PC-9 (cell line): Measurements from ENCODE around the gene HBA1. TPM values are rescaled to one million over a fixed set of nuclear protein-coding genes. Genes with fewer than 3 reads are reported as not detected.

ENCODE experiments used
- BruUV-seq: library from RNA; stranded (reverse); fragments of 400-500 nt; replicated peaks from 2 replicates; lab custom pipeline; 2021; lab: Mats Ljungman, UMichigan
- CTCF ChIA-PET: fragments of 300-600 bp; sonication (Branson Sonifier 250); formaldehyde crosslinking; loops from one replicate; lab custom pipeline; 2022; ENCODE audit warnings: antibody characterized with exemption; lab: Charles Lee
- POLR2A ChIA-PET: fragments of 300-600 bp; sonication (Branson Sonifier 250); formaldehyde crosslinking; loops from one replicate; lab custom pipeline; 2022; ENCODE audit warnings: antibody characterized with exemption; ENCODE audit not compliant: unreplicated experiment; lab: Charles Lee
- DNase-seq, 2 experiments: peaks; one replicate each; pipeline versions ENCODE4 v3.0.0 to v3.0.0-alpha.2; 2015 to 2022; ENCODE audit warnings: mixed read lengths in 1 of 2
- H2AFZ ChIP-seq: fragments of 200-600 bp; sonication (generic); 2 replicates; pipeline ENCODE4 v1.8.1; 2017; ENCODE audit warnings: antibody characterized with exemption
- H3F3A ChIP-seq: fragments of 200-600 bp; sonication (generic); 2 replicates; pipeline ENCODE4 v1.8.1; 2017; ENCODE audit warnings: antibody characterized with exemption, mild to moderate bottlenecking, low read depth; ENCODE audit not compliant: insufficient read depth
- H3K27ac ChIP-seq: fragments of 200-600 bp; sonication (generic); 2 replicates; pipeline ENCODE4 v1.6.1; 2016; ENCODE audit warnings: mixed run types
- H3K27me3 ChIP-seq: fragments of 200-600 bp; sonication (generic); 2 replicates; pipeline ENCODE4 v1.6.1; 2016; ENCODE audit warnings: low read depth, mixed run types; ENCODE audit not compliant: insufficient read depth
- H3K36me3 ChIP-seq: fragments of 200-600 bp; sonication (generic); 2 replicates; pipeline ENCODE4 v1.6.1; 2016; ENCODE audit warnings: low read depth, mixed run types
- H3K4me1 ChIP-seq: fragments of 200-600 bp; sonication (generic); replicated peaks from 2 replicates; pipeline ENCODE4 v1.6.1; 2016; ENCODE audit warnings: mixed run types; ENCODE audit not compliant: insufficient read depth
- H3K4me2 ChIP-seq: fragments of 200-600 bp; sonication (generic); 2 replicates; pipeline ENCODE4 v1.6.1; 2017; ENCODE audit warnings: mixed run types
- H3K4me3 ChIP-seq: fragments of 200-600 bp; sonication (generic); 2 replicates; pipeline ENCODE4 v1.6.1; 2016; ENCODE audit warnings: mixed run types
- H3K79me2 ChIP-seq: fragments of 200-600 bp; sonication (generic); 2 replicates; pipeline ENCODE4 v1.6.1; 2017; ENCODE audit warnings: low read depth, mixed run types
- H3K9me2 ChIP-seq: fragments of 200-600 bp; sonication (generic); 2 replicates; pipeline ENCODE4 v1.8.1; 2017; ENCODE audit warnings: mild to moderate bottlenecking; ENCODE audit not compliant: insufficient read depth
- H3K9me3 ChIP-seq: fragments of 200-600 bp; sonication (generic); 2 replicates; pipeline ENCODE4 v1.8.1; 2016; ENCODE audit warnings: low read depth; ENCODE audit not compliant: insufficient read depth
- H4K20me1 ChIP-seq: fragments of 200-600 bp; sonication (generic); 2 replicates; pipeline ENCODE4 v1.8.1; 2017; ENCODE audit not compliant: insufficient read depth
- CTCF ChIP-seq: fragments of 200-600 bp; sonication (generic); conservative IDR thresholded peaks from 2 replicates; pipeline ENCODE4 v1.6.1; 2017; ENCODE audit warnings: mixed run types, antibody characterized with exemption, mild to moderate bottlenecking, moderate library complexity
- EZH2 ChIP-seq: fragments of 200-600 bp; sonication (generic); IDR thresholded peaks from 2 replicates; pipeline ENCODE4 v1.8.0; 2017; ENCODE audit warnings: antibody characterized with exemption, low read depth
- intact Hi-C: fragments of 100-400 bp; cut with micrococcal nuclease; formaldehyde crosslinking; loops from one replicate; pipeline ENCODE4 v1.10.0; 2022; ENCODE audit not compliant: unreplicated experiment
- total RNA-seq: library from RNA; stranded (reverse); gene quantifications from 2 replicates; pipeline ENCODE4 v1.2.3, GENCODE V29; 2021

The HBA1 gene
- total RNA-seq, 1 experiment from 2014 or later: not detected

- H3K36me3 ChIP-seq: no peaks in the 10 kb centered on the region
- no peak for TF ChIP-seq EZH2
- TF ChIP-seq CTCF: no peak
- H3K27me3 ChIP-seq: peaks cover 18% of the 10 kb centered on the region
- no peak for DNase-seq
- ChIA-PET CTCF (no interaction called here), POLR2A (no interaction called here)
- H3K27ac ChIP-seq: no peak overlapping the region
- H3K79me2 ChIP-seq: no peaks in the 10 kb centered on the region
- H3K9me2 ChIP-seq: no peaks in the 10 kb centered on the region
- BruUV-seq: no TSS peak
- intact Hi-C loops: no loop called here
- no peak overlapping the region for H2AFZ ChIP-seq
- no peak overlapping the region for H3K4me2 ChIP-seq
- no peaks in the 10 kb centered on the region for H3K4me1 ChIP-seq
- no peaks in the 10 kb centered on the region for H3K9me3 ChIP-seq
- H3F3A ChIP-seq: peaks cover 16% of the 10 kb centered on the region; the same call in 1 of the 2 replicates
- no peak overlapping the region for H3K4me3 ChIP-seq
- peaks cover 9% of the 10 kb centered on the region; the same call in 1 of the 2 replicates for H4K20me1 ChIP-seq
These were observed 1.6 kb downstream of the HBA1 start for GRCh38 chr16:177981-178667.

GRCh38 chr16:178668-179015 is 2.2 kb downstream of the HBA1 start:
- TF ChIP-seq EZH2: no peak
- TF ChIP-seq CTCF: no peak
- H3K4me2 ChIP-seq: no peak overlapping the region
- no peaks in the 10 kb centered on the region for H3K9me3 ChIP-seq
- H3K36me3 ChIP-seq: no peaks in the 10 kb centered on the region
- DNase-seq: no peak
- intact Hi-C loops: no loop called here
- no peaks in the 10 kb centered on the region for H3K4me1 ChIP-seq
- no peaks in the 10 kb centered on the region for H3K79me2 ChIP-seq
- no peak overlapping the region for H3K27ac ChIP-seq
- ChIA-PET POLR2A (no interaction called here), CTCF (no interaction called here)
- no TSS peak for BruUV-seq
- no peak overlapping the region for H3K4me3 ChIP-seq
- H3K27me3 ChIP-seq: peaks cover 18% of the 10 kb centered on the region
- no peaks in the 10 kb centered on the region for H3K9me2 ChIP-seq
- peaks cover 16% of the 10 kb centered on the region; the same call in 1 of the 2 replicates for H3F3A ChIP-seq
- no peak overlapping the region for H2AFZ ChIP-seq
- H4K20me1 ChIP-seq: peaks cover 9% of the 10 kb centered on the region; the same call in 1 of the 2 replicates

GRCh38 chr16:179211-180092 is 3.0 kb downstream of the HBA1 start:
- H3K27me3 ChIP-seq: peaks cover 17% of the 10 kb centered on the region
- TF ChIP-seq EZH2 (no peak), CTCF (no peak)

More at GRCh38 chr16:179211-180092, 3.0 kb downstream of the HBA1 start:
- Histone ChIP-seq H3K4me1 (no peaks in the 10 kb centered on the region), H4K20me1 (peaks cover 9% of the 10 kb centered on the region; the same call in 1 of the 2 replicates), H3K27ac (no peak overlapping the region), H2AFZ (no peak overlapping the region), H3K9me3 (no peaks in the 10 kb centered on the region), H3K36me3 (no peaks in the 10 kb centered on the region), H3K9me2 (no peaks in the 10 kb centered on the region), H3K79me2 (no peaks in the 10 kb centered on the region), H3K4me2 (no peak overlapping the region), H3K4me3 (no peak overlapping the region), H3F3A (peaks cover 22% of the 10 kb centered on the region; the same call in 1 of the 2 replicates)
- no peak for DNase-seq
- BruUV-seq: no TSS peak
- intact Hi-C loops: no loop called here
- ChIA-PET POLR2A (interaction anchor here (0.7 kb wide), 1 partner anchor 72 kb away, joined by 11 read pairs; no protein-coding TSS in a partner anchor), CTCF (interaction anchor here (0.7 kb wide), 1 partner anchor 460 kb away, joined by 3 read pairs; no protein-coding TSS in a partner anchor)
